Mammary epithelial cell (primary cell): ENCODE results near the gene PAPLN.

ENCODE experiments used
- EZH2 ChIP-seq: IDR thresholded peaks from 2 replicates; pipeline ENCODE4 v1.6.1; 2012; ENCODE audit warnings: low read length, inconsistent platforms, borderline replicate concordance
- TF ChIP-seq, protein P1 (sequence below), 2 donors: IDR thresholded peaks in 1 of 2; conservative IDR thresholded peaks in 1 of 2; 2 replicates each; pipeline ENCODE4 v1.5.1; 2011 to 2012; ENCODE audit warnings: inconsistent platforms in 2 of 2, low read length in 2 of 2, mild to moderate bottlenecking in 2 of 2, control low read depth in 1 of 2, low read depth in 1 of 2; ENCODE audit not compliant: insufficient read depth in 1 of 2; ENCODE audit errors: extremely low read depth in 1 of 2

DNA sequence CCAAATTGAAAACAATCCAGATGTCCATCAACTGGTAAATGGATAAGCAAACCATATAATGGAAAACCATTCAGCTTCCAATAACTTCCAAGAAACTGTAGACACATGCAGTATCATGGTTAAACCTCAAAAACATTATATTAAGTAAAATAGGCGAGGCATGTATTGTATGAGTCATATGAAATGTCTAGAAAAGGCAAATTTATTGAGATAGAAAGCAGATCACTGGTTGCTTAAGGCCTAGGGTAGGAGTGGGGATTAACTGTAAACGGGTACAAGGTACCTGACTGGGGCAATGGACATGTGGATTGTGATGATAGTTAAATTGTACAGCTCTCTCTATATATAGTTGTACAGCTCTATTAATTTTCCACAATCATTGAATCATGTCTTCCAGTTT, 21.3 kb upstream of the PAPLN start:
- TF ChIP-seq, protein P1, sequence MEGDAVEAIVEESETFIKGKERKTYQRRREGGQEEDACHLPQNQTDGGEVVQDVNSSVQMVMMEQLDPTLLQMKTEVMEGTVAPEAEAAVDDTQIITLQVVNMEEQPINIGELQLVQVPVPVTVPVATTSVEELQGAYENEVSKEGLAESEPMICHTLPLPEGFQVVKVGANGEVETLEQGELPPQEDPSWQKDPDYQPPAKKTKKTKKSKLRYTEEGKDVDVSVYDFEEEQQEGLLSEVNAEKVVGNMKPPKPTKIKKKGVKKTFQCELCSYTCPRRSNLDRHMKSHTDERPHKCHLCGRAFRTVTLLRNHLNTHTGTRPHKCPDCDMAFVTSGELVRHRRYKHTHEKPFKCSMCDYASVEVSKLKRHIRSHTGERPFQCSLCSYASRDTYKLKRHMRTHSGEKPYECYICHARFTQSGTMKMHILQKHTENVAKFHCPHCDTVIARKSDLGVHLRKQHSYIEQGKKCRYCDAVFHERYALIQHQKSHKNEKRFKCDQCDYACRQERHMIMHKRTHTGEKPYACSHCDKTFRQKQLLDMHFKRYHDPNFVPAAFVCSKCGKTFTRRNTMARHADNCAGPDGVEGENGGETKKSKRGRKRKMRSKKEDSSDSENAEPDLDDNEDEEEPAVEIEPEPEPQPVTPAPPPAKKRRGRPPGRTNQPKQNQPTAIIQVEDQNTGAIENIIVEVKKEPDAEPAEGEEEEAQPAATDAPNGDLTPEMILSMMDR (conservative IDR thresholded peaks at IDR 0.05 in 1 of 2, IDR thresholded peaks at IDR 0.05 in 1 of 2; ENCODE audit: extremely low read depth in 1 of 2, insufficient read depth in 1 of 2, low read depth in 1 of 2, low read length in 2 of 2): no peak
- TF ChIP-seq EZH2: no peak
